Naive thymus-derived CD8-positive, alpha-beta T cell (primary cell): Measurements from ENCODE around the gene DCAF11. TPM values are rescaled to one million over a fixed set of nuclear protein-coding genes. Genes with fewer than 3 reads are reported as not detected.
A peak's percentile ranks its signal among the peaks of the same experiment; 100 is the strongest.

Experiments used
- ATAC-seq, 2 donors: fragments of 150-1000 bp; cut with Tn5 transposase in 1 of 2; sonication (Bioruptor Pico), chemical (Tn5 transposase) in 1 of 2; 1 replicate in 1 of 2; 2 replicates in 1 of 2; pipeline ENCODE4 v1.10.0; 2021; ENCODE audit warnings: mild to moderate bottlenecking in 2 of 2, moderate library complexity in 2 of 2
- POLR2A ChIA-PET: fragments of 350-600 bp; sonication (Branson Sonifier 250); formaldehyde crosslinking; loops from one replicate; lab custom pipeline; 2021; ENCODE audit warnings: antibody characterized with exemption; lab: Charles Lee
- DNase-seq, 10 donors: peaks; one replicate each; pipeline versions ENCODE4 v3.0.0 to v3.0.0-alpha.2; 2020 to 2022
- H3K27ac Mint-ChIP-seq, 10 donors: one replicate each; pipeline ENCODE4 v1.8.0; 2020 to 2022; ENCODE audit warnings: mild to moderate bottlenecking in 10 of 10, mixed read lengths in 10 of 10, moderate library complexity in 4 of 10, inconsistent platforms in 1 of 10
- H3K27me3 Mint-ChIP-seq, 5 donors: one replicate each; pipeline ENCODE4 v1.8.0; 2021 to 2022; ENCODE audit warnings: mixed read lengths in 5 of 5
- H3K36me3 Mint-ChIP-seq, 3 donors: one replicate each; pipeline ENCODE4 v1.8.0; 2020 to 2022; ENCODE audit warnings: mixed read lengths in 3 of 3, mild to moderate bottlenecking in 2 of 3, inconsistent platforms in 1 of 3
- H3K4me1 Mint-ChIP-seq, 4 donors: one replicate each; pipeline ENCODE4 v1.8.0; 2021 to 2022; ENCODE audit warnings: mixed read lengths in 4 of 4
- H3K4me3 Mint-ChIP-seq, 10 donors: one replicate each; pipeline ENCODE4 v1.8.0; 2020 to 2022; ENCODE audit warnings: mild to moderate bottlenecking in 10 of 10, mixed read lengths in 10 of 10, moderate library complexity in 6 of 10, inconsistent platforms in 1 of 10
- H3K9me3 Mint-ChIP-seq, 9 donors: one replicate each; pipeline ENCODE4 v1.8.0; 2020 to 2022; ENCODE audit warnings: mixed read lengths in 9 of 9, mild to moderate bottlenecking in 3 of 9, inconsistent platforms in 1 of 9, moderate library complexity in 1 of 9
- polyA plus RNA-seq, 3 donors: library from polyadenylated mRNA; unstranded; fragments of 300-500 nt; fragmentation: Illumina TruSeq; gene quantifications; one replicate each; pipeline ENCODE4 v1.2.3, GENCODE V29; 2021
- total RNA-seq, 8 experiments: library from RNA in 2 of 8; stranded (reverse) in 2 of 8; gene quantifications; one replicate each; pipeline ENCODE4 v1.2.3 and lab custom pipeline; 2021 to 2026

Gene DCAF11
- total and polyA plus RNA-seq, 5 experiments from 2014 or later = 68.0 to 83.8 (median 74.1) TPM

DNA sequence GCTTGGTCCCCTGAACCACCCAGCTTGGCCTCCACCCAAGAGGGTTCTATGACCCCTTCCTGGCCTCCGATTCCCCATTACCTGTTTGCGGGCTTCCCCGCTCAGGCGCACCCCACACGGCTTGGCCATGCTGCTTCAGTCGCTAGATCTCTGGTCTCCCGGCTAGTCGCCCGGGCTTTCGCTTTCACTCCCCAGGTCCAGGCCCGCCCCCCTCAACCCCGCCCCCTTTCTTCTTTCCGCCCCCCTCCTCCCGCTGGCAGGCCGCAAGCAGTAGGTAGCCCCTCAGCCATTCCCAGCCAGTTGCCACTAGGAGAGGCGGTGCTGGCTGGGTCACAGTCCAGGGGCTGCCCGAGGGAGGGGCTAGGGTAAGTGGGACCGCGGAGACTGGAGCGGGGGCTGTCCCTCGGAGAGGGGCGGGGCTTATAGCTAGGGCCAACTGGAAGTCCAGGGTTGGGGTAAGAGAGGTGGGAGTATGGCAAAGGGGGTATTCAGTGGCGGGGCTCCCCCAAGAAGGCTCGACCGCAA, 31.9 kb downstream of the DCAF11 start, which contains the start of gene PSME2:
PSME2 (minus strand) TSS at position 158 of the 525 bp plus-strand sequence; CDS start at position 129, 29 bp downstream.
- H3K9me3 Mint-ChIP-seq = no peaks in the 10 kb centered on the region
- POLR2A ChIA-PET = interaction anchor here (1.0 to 5.1 kb wide), 17 partner anchors 9 to 285 kb away, joined by 3 to 84 read pairs (median 12); partner anchors contain the start of genes CHMP4A, DCAF11, IPO4 and IRF9
- peak; percentile 71 to 91 (median 82) for DNase-seq
- ATAC-seq = peak; percentile 57 to 64
- peak within 1 kb of the TSS; percentile 91 to 99 (median 96) for H3K27ac Mint-ChIP-seq
- peaks cover 0 to 41% (median 12%) of the 10 kb centered on the region in 3 donors for H3K36me3 Mint-ChIP-seq
- peaks cover 25 to 76% (median 73%) of the 10 kb centered on the region in 4 donors for H3K4me1 Mint-ChIP-seq
- H3K4me3 Mint-ChIP-seq = peak within 1 kb of the TSS; percentile 94 to 100 (median 98)
- no peaks in the 10 kb centered on the region for H3K27me3 Mint-ChIP-seq

DNA sequence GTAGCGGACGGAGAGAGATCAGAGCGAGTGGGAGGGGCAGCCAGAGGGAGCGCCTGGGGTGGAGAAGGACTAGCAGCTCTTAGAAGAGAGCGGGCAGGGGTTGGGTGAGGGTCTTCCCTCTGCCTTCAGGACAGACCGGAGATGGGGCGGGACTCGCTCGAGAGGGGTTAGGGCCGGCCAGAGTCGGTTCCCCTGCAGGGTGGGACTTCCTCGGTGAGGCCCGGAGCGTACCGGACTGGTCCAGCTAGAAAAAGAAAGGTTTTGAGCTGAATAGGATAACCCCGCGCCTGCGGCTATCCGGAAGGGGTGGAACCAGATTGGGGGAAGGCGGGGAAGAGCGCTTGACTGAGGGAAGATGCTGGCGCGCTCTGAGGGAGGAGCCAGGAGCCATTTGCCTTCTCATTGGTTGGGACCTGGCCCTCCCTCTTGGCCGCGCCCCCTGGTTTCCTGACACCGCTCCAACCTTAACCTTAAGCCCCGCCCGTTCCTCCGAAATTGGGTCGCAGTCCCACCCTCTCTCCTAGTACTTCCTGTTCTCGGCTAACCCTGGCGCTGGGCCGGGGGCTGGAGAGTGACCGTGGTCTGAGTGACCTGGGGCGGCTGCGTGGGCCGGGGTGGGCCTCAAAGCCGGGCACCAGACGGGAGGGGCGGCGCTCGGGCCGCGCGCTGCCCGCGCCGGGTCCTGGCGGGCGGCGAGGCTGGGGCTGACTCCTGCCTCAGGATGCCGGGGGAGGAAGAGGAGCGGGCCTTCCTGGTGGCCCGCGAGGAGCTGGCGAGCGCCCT, 32.6 kb downstream of the DCAF11 start, which contains the start of gene RNF31:
RNF31 (plus strand) TSS at position 521 of the 783 bp plus-strand sequence; CDS start at position 722, 201 bp downstream.
- ATAC-seq = peak; percentile 87 to 90
- H3K9me3 Mint-ChIP-seq = no peaks in the 10 kb centered on the region
- H3K36me3 Mint-ChIP-seq = peaks cover 0 to 48% (median 12%) of the 10 kb centered on the region in 3 donors
- H3K27ac Mint-ChIP-seq = peak within 1 kb of the TSS; percentile 91 to 99 (median 96)
- peak; percentile 91 to 98 (median 96) for DNase-seq
- H3K27me3 Mint-ChIP-seq = no peaks in the 10 kb centered on the region
- H3K4me1 Mint-ChIP-seq = peaks cover 22 to 71% (median 69%) of the 10 kb centered on the region in 4 donors
- POLR2A ChIA-PET = interaction anchor here (1.0 to 5.1 kb wide), 17 partner anchors 10 to 284 kb away, joined by 3 to 84 read pairs (median 12); partner anchors contain the start of genes CHMP4A, DCAF11, IPO4 and IRF9
- peak within 1 kb of the TSS; percentile 94 to 100 (median 98) for H3K4me3 Mint-ChIP-seq

DNA sequence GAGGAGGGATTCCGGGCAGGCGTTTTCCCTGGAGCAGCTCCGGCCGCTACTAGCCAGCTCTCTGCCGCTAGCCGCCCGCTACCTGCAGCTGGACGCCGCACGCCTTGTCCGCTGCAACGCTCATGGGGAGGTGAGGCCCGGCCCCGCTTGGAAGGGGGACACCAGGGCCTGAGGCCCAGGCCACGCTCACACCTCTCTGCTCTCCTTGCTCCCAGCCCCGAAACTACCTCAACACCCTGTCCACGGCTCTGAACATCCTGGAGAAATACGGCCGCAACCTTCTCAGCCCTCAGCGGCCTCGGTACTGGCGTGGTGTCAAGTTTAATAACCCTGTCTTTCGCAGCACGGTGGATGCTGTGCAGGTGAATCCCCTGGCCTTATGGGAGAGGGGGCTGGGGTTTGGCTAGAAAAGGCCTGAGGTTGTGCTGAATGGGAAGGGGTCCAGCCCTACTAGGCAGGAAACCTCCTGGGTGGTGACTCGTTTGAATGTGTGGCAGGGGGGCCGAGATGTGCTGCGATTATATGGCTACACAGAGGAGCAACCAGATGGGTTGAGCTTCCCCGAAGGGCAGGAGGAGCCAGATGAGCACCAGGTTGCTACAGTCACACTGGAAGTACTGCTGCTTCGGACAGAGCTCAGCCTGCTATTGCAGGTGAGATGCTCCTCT, 33.3 kb downstream of the DCAF11 start:
- peak overlapping the region; percentile 57 to 86 (median 79) for H3K27ac Mint-ChIP-seq
- POLR2A ChIA-PET = interaction anchor here (0.9 to 5.1 kb wide), 13 partner anchors 9 to 94 kb away, joined by 3 to 84 read pairs (median 13); partner anchors contain the start of genes DCAF11, IPO4, IRF9 and NRL
- H3K4me1 Mint-ChIP-seq = peaks cover 19 to 68% (median 65%) of the 10 kb centered on the region in 4 donors
- DNase-seq (no peak), ATAC-seq (no peak)
- H3K4me3 Mint-ChIP-seq = peak overlapping the region; percentile 86 to 100 (median 92)
- peaks cover 0 to 53% (median 12%) of the 10 kb centered on the region in 3 donors for H3K36me3 Mint-ChIP-seq
- no peaks in the 10 kb centered on the region for H3K9me3 Mint-ChIP-seq
- no peaks in the 10 kb centered on the region for H3K27me3 Mint-ChIP-seq

DNA sequence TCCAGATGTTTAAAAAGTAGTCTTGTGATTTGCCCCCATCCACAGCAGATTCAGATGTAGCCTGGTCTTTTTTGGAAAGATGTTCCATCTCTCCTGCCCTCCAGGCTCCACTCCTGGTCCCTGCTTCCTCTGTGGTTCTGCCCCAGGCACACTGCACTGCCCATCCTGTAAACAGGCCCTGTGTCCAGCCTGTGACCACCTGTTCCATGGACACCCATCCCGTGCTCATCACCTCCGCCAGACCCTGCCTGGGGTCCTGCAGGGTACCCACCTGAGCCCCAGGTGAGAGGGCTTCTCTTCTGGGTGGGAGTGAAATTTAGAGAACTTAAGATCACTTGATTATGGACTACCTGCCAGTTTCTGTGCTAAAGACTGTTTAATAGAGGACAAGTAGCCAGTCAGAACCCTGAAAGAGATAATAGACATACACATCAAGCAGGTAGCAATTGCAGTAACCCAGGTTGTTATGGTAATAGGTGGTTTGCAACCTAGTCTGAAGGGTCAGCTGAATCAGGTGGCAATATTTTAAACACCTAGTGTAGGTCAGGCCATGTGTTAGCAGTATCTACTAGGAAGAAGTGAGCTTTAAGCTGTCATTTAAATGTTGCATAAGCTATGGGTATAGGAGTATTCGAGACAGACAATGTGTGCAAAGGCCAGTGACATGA, 34.9 kb downstream of the DCAF11 start:
- POLR2A ChIA-PET = interaction anchor here (1.4 to 5.1 kb wide), 5 partner anchors 7 to 35 kb away, joined by 3 to 55 read pairs (median 8); partner anchors contain the start of genes DCAF11, IRF9, NRL and PSME1
- H3K36me3 Mint-ChIP-seq = peaks cover 0 to 46% (median 12%) of the 10 kb centered on the region in 3 donors
- H3K4me1 Mint-ChIP-seq = peaks cover 17 to 54% (median 52%) of the 10 kb centered on the region in 4 donors

DNA sequence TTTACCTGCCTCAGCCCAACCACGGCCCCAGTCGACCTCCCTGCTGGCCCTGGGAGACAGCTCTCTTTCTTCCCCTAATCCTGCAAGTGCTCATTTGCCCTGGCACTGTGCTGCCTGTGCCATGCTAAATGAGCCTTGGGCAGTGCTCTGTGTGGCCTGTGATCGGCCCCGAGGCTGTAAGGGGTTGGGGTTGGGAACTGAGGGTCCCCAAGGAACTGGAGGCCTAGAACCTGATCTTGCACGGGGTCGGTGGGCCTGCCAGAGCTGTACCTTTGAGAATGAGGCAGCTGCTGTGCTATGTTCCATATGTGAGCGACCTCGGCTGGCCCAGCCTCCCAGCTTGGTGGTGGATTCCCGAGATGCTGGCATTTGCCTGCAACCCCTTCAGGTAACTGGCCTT, 35.5 kb downstream of the DCAF11 start:
- H3K4me1 Mint-ChIP-seq = peaks cover 17 to 49% (median 48%) of the 10 kb centered on the region in 4 donors
- H3K27me3 Mint-ChIP-seq = no peaks in the 10 kb centered on the region
- POLR2A ChIA-PET = interaction anchor here (0.6 to 1.5 kb wide), 4 partner anchors 11 to 36 kb away, joined by 3 to 6 read pairs (median 4); partner anchors contain the start of genes DCAF11, IRF9, NRL and PSME1
- H3K9me3 Mint-ChIP-seq = no peaks in the 10 kb centered on the region
- no peak for DNase-seq
- H3K27ac Mint-ChIP-seq = peak overlapping the region in 2 of 10 donors; percentile 41 to 47
- ATAC-seq = no peak
- H3K4me3 Mint-ChIP-seq = peak overlapping the region in 1 of 10 donors; percentile 63
- peaks cover 0 to 49% (median 12%) of the 10 kb centered on the region in 3 donors for H3K36me3 Mint-ChIP-seq

More for the DNA sequence above, 34.9 kb downstream of the DCAF11 start:
- Mint-ChIP-seq H3K27me3 (no peaks in the 10 kb centered on the region), H3K27ac (peak overlapping the region in 3 of 10 donors; percentile 15 to 57 (median 38)), H3K4me3 (peak overlapping the region in 9 of 10 donors; percentile 39 to 100 (median 91)), H3K9me3 (no peaks in the 10 kb centered on the region)
- DNase-seq (no peak), ATAC-seq (no peak)

DNA sequence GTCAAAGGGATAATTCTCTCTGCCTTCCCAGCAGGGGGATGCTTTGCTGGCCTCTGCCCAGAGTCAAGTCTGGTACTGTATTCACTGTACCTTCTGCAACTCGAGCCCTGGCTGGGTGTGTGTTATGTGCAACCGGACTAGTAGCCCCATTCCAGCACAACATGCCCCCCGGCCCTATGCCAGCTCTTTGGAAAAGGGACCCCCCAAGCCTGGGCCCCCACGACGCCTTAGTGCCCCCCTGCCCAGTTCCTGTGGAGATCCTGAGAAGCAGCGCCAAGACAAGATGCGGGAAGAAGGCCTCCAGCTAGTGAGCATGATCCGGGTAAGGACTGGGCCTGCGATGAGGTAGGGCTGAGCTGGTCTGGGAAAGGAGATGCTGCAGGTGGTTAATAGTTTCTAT, 36.0 kb downstream of the DCAF11 start:
- no peak for ATAC-seq
- Mint-ChIP-seq H3K9me3 (no peaks in the 10 kb centered on the region), H3K27ac (peak overlapping the region in 4 of 10 donors; percentile 25 to 48 (median 44)), H3K36me3 (peaks cover 0 to 54% (median 15%) of the 10 kb centered on the region in 3 donors), H3K27me3 (no peaks in the 10 kb centered on the region), H3K4me1 (peaks cover 13 to 44% (median 43%) of the 10 kb centered on the region in 4 donors), H3K4me3 (peak overlapping the region in 2 of 10 donors; percentile 28 to 63)
- POLR2A ChIA-PET = interaction anchor here (0.6 to 1.7 kb wide), 5 partner anchors 11 to 41 kb away, joined by 3 to 7 read pairs (median 5); partner anchors contain the start of genes DCAF11, IRF9, NRL and PSME1
- no peak for DNase-seq

DNA sequence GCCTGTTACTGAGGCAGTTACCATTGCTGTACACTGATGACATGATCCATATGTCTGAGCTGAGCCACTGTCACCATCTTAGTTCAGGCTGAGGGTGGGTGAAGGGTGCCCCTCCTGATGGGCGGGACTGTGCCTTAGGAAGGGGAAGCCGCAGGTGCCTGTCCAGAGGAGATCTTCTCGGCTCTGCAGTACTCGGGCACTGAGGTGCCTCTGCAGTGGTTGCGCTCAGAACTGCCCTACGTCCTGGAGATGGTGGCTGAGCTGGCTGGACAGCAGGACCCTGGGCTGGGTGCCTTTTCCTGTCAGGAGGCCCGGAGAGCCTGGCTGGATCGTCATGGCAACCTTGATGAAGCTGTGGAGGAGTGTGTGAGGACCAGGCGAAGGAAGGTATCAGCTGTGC, 36.4 kb downstream of the DCAF11 start:
- DNase-seq = no peak
- Mint-ChIP-seq H3K9me3 (no peaks in the 10 kb centered on the region), H3K36me3 (peaks cover 0 to 59% (median 19%) of the 10 kb centered on the region in 3 donors), H3K4me1 (peaks cover 9 to 44% (median 39%) of the 10 kb centered on the region in 4 donors), H3K27me3 (no peaks in the 10 kb centered on the region), H3K27ac (peak overlapping the region in 2 of 10 donors; percentile 14 to 41), H3K4me3 (no peak overlapping the region)
- POLR2A ChIA-PET = interaction anchor here (0.9 to 1.7 kb wide), 5 partner anchors 10 to 41 kb away, joined by 3 to 7 read pairs (median 3); partner anchors contain the start of genes DCAF11, IRF9, NRL and PSME1
- ATAC-seq = no peak

DNA sequence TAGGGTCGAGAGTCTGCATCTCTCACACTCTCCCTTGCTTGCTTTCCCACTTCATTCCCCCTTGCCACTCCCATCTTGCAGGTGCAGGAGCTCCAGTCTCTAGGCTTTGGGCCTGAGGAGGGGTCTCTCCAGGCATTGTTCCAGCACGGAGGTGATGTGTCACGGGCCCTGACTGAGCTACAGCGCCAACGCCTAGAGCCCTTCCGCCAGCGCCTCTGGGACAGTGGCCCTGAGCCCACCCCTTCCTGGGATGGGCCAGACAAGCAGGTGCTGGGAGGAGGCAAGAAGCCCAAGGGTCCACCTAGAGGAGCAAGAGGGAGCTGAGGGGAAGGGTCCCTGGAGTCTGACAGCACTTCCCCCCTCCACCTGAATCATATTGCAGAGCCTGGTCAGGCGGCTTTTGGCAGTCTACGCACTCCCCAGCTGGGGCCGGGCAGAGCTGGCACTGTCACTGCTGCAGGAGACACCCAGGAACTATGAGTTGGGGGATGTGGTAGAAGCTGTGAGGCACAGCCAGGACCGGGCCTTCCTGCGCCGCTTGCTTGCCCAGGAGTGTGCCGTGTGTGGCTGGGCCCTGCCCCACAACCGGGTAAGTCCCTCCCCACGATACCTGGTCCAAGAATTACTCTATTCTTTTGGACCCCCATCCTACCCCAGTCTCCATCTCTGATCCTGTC, 37.0 kb downstream of the DCAF11 start:
- H3K4me3 Mint-ChIP-seq = no peak overlapping the region
- POLR2A ChIA-PET = interaction anchor here (1.2 to 1.7 kb wide), 2 partner anchors 16 to 38 kb away, joined by 3 to 7 read pairs; partner anchors contain the start of gene PSME1
- peak overlapping the region in 2 of 10 donors; percentile 8 to 74 for H3K27ac Mint-ChIP-seq
- H3K27me3 Mint-ChIP-seq = no peaks in the 10 kb centered on the region
- DNase-seq = no peak
- H3K9me3 Mint-ChIP-seq = no peaks in the 10 kb centered on the region
- H3K36me3 Mint-ChIP-seq = peaks cover 0 to 62% (median 19%) of the 10 kb centered on the region in 3 donors
- H3K4me1 Mint-ChIP-seq = peaks cover 9 to 39% (median 34%) of the 10 kb centered on the region in 4 donors
- no peak for ATAC-seq

DNA sequence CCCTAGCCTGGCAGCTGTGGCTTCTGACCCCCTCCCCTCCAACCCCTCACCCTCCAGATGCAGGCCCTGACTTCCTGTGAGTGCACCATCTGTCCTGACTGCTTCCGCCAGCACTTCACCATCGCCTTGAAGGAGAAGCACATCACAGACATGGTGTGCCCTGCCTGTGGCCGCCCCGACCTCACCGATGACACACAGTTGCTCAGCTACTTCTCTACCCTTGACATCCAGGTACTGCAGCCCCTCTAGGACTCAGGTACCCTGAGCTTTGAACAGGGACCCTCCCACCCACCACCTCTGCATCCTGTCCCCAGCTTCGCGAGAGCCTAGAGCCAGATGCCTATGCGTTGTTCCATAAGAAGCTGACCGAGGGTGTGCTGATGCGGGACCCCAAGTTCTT, 40.5 kb downstream of the DCAF11 start:
- ATAC-seq (no peak), DNase-seq (peak in 1 of 10 donors; percentile 57)
- no peaks in the 10 kb centered on the region for H3K9me3 Mint-ChIP-seq
- H3K27ac Mint-ChIP-seq = peak overlapping the region in 7 of 10 donors; percentile 9 to 77 (median 25)
- peaks cover 4 to 80% (median 27%) of the 10 kb centered on the region in 3 donors for H3K36me3 Mint-ChIP-seq
- no peak overlapping the region for H3K4me3 Mint-ChIP-seq
- H3K27me3 Mint-ChIP-seq = no peaks in the 10 kb centered on the region
- POLR2A ChIA-PET = interaction anchor here (0.5 to 3.0 kb wide), 6 partner anchors 8 to 58 kb away, joined by 3 to 14 read pairs (median 4); partner anchors contain the start of genes DCAF11, NRL, PSME2 and RNF31
- H3K4me1 Mint-ChIP-seq = peaks cover 6 to 24% (median 12%) of the 10 kb centered on the region in 4 donors

DNA sequence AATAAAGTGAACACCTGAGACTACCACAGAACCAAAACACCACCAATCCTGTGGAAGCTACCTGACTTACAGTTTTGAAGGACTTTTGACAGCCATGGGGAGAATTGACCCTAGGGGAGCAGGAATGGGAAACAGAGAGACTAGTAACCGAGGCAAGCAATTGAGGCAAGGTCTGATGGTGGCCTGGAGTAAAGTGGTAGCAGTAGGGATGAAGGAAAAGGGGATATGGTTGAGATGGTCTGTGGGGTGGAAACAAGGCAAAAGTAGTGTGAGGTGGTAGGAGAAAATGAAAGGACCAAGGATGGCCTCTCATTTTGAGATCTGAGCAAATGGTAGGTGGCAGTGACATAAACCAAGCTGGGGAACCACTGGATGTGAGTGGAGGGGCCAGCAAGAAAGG, 42.3 kb downstream of the DCAF11 start:
- no peak for DNase-seq
- Mint-ChIP-seq H3K4me1 (peaks cover 8 to 35% (median 19%) of the 10 kb centered on the region in 4 donors), H3K27ac (peak overlapping the region in 8 of 10 donors; percentile 0 to 95 (median 54)), H3K4me3 (no peak overlapping the region), H3K27me3 (peaks cover 0 to 2% (median 0%) of the 10 kb centered on the region in 5 donors), H3K36me3 (peaks cover 4 to 69% (median 20%) of the 10 kb centered on the region in 3 donors), H3K9me3 (no peaks in the 10 kb centered on the region)
- ATAC-seq = no peak
- POLR2A ChIA-PET = interaction anchor here (0.9 to 3.0 kb wide), 3 partner anchors 9 to 42 kb away, joined by 3 to 14 read pairs (median 3); partner anchors contain the start of genes DCAF11, NRL, PSME2 and RNF31
